K562 (cell line): Measurements from ENCODE around the gene DTNB. TPM values are rescaled to one million over a fixed set of nuclear protein-coding genes. Genes with fewer than 3 reads are reported as not detected.

Source experiments
- ATAC-seq: fragments of 200-7000 bp; cut with Tn5 transposase; 3 replicates; pipeline ENCODE4 v1.9.1; 2020; ENCODE audit warnings: moderate library complexity
- BruUV-seq: library from RNA; stranded (reverse); fragments of 400-500 nt; replicated peaks from 2 replicates; lab custom pipeline; 2021; lab: Mats Ljungman, UMichigan
- CTCF ChIA-PET: fragments of 300-600 bp; formaldehyde crosslinking; extraction: SDS; loops from one replicate; lab custom pipeline; 2021; ENCODE audit warnings: low intra/inter-chr PET ratio; lab: Yijun Ruan, JAX
- POLR2A ChIA-PET: fragments of 300-600, 350-650 bp; sonication (Branson Sonifier 250); formaldehyde crosslinking; extraction: SDS; loops from one replicate; lab custom pipeline; 2021; ENCODE audit warnings: antibody characterized with exemption, inconsistent platforms; lab: Yijun Ruan, JAX
- DNase-seq, 4 experiments: peaks; one replicate each; pipeline versions ENCODE4 v3.0.0 to v3.0.0-alpha.2; 2011 to 2018; ENCODE audit warnings: low spot score in 3 of 4, mixed read lengths in 3 of 4; ENCODE audit errors: extremely low read depth in 1 of 4
- FAIRE-seq: peaks from 2 replicates; lab custom pipeline; 2011; peaks lifted over from hg19 to GRCh38; lab: Jason Lieb, UNC
- H2AFZ ChIP-seq: 2 replicates; pipeline ENCODE4 v1.6.0; 2011; ENCODE audit warnings: low read depth, low read length, control low read depth, inconsistent platforms
- H3K27ac ChIP-seq: fragments of 200-600 bp; 3 replicates; pipeline ENCODE4 v1.8.0; 2011; ENCODE audit warnings: low read depth, mild to moderate bottlenecking, control low read depth, inconsistent platforms, low read length, moderate library complexity, mixed read lengths; ENCODE audit errors: extremely low read depth
- H3K27me3 ChIP-seq, 2 experiments: fragments of 300-600 bp in 1 of 2; 2 replicates in 1 of 2; 3 replicates in 1 of 2; pipeline versions ENCODE4 v1.6.0 to v1.8.0; 2011; ENCODE audit warnings: inconsistent platforms in 2 of 2, low read length in 2 of 2, mild to moderate bottlenecking in 1 of 2, mixed read lengths in 1 of 2, moderate library complexity in 1 of 2; ENCODE audit not compliant: control insufficient read depth in 2 of 2, insufficient read depth in 2 of 2
- H3K36me3 ChIP-seq: fragments of 300-600 bp; 3 replicates; pipeline ENCODE4 v1.8.0; 2011; ENCODE audit warnings: mild to moderate bottlenecking, low read length, inconsistent platforms; ENCODE audit not compliant: control insufficient read depth, insufficient read depth
- H3K4me1 ChIP-seq, 2 experiments: fragments of 200-600 bp in 1 of 2; replicated peaks in 1 of 2; 2 replicates in 1 of 2; 3 replicates in 1 of 2; pipeline versions ENCODE4 v1.5.1 to v1.8.0; 2011; ENCODE audit warnings: inconsistent platforms in 2 of 2, low read length in 2 of 2, mild to moderate bottlenecking in 1 of 2, mixed read lengths in 1 of 2, moderate library complexity in 1 of 2; ENCODE audit not compliant: control insufficient read depth in 2 of 2, insufficient read depth in 2 of 2
- H3K4me2 ChIP-seq: 2 replicates; pipeline ENCODE4 v1.6.1; 2011; ENCODE audit warnings: low read length, control low read depth, inconsistent platforms, mixed read lengths; ENCODE audit not compliant: insufficient read depth
- H3K4me3 ChIP-seq: fragments of 200-600 bp; sonication (generic), shearing (Covaris generic); 2 replicates; pipeline ENCODE4 v1.5.1; 2016; ENCODE audit warnings: control low read depth, inconsistent platforms
- H3K79me2 ChIP-seq: fragments of 200-600 bp; 3 replicates; pipeline ENCODE4 v1.8.0; 2011; ENCODE audit warnings: low read length, inconsistent platforms; ENCODE audit not compliant: control insufficient read depth, insufficient read depth
- H3K9ac ChIP-seq, 2 experiments: 2 replicates each; pipeline versions ENCODE4 v1.6.0 to v1.6.1; 2011; ENCODE audit warnings: low read depth in 2 of 2, low read length in 2 of 2, control low read depth in 1 of 2, inconsistent platforms in 1 of 2, mild to moderate bottlenecking in 1 of 2, mixed read lengths in 1 of 2; ENCODE audit not compliant: insufficient read depth in 1 of 2
- H3K9me1 ChIP-seq: one replicate; pipeline ENCODE4 v1.6.0; 2011; ENCODE audit warnings: inconsistent platforms, mild to moderate bottlenecking, low read length, moderate library complexity; ENCODE audit not compliant: control insufficient read depth, insufficient read depth
- H3K9me3 ChIP-seq: replicated peaks from 2 replicates; pipeline ENCODE4 v1.5.1; 2011; ENCODE audit warnings: low read depth, low read length, inconsistent platforms; ENCODE audit not compliant: control insufficient read depth, insufficient read depth
- H4K20me1 ChIP-seq: replicated peaks from 2 replicates; pipeline ENCODE4 v1.6.1; 2011; ENCODE audit warnings: low read length, inconsistent platforms, mixed read lengths; ENCODE audit not compliant: control insufficient read depth, insufficient read depth
- BRCA1 ChIP-seq, 2 experiments: fragments of 450-650 bp in 1 of 2; sonication (generic) in 1 of 2; formaldehyde crosslinking in 1 of 2; IDR thresholded peaks; 2 replicates each; pipeline versions ENCODE4 v1.5.0 to v1.6.1; 2017 to 2020; ENCODE audit warnings: mild to moderate bottlenecking in 1 of 2, missing genetic modification reagents in 1 of 2
- KLF1 ChIP-seq: fragments of 450-650 bp; IDR thresholded peaks from 2 replicates; pipeline ENCODE4 v1.6.1; 2016; ENCODE audit warnings: missing genetic modification characterization, missing compliant biosample characterization
- NCOA1 ChIP-seq: fragments of 450-650 bp; IDR thresholded peaks from 2 replicates; pipeline ENCODE4 v1.6.1; 2016; ENCODE audit warnings: low read depth
- XRCC5 ChIP-seq: fragments of 200-400 bp; formaldehyde crosslinking; IDR thresholded peaks from 2 replicates; pipeline ENCODE4 v1.6.1; 2017; ENCODE audit warnings: low read depth, mild to moderate bottlenecking, low read length
- ZNF76 ChIP-seq: fragments of 250-450 bp; sonication (Bioruptor Pico); IDR thresholded peaks from 2 replicates; pipeline ENCODE4 v1.4.0; 2020; ENCODE audit warnings: mild to moderate bottlenecking, moderate library complexity, borderline replicate concordance
- WGBS: fragments of 100-300 bp; shearing (Covaris generic); methylation state at CpG from one replicate; pipeline ENCODE4 v1.1.6; 2016; ENCODE audit warnings: low coverage, mixed read lengths; ENCODE audit not compliant: insufficient coverage; ENCODE audit errors: missing lambda C conversion rate; 5-methylcytosine and 5-hydroxymethylcytosine counted together
- in situ Hi-C: fragments of 300-500 bp; cut with MboI; formaldehyde crosslinking; loops from 4 replicates; pipeline ENCODE4 v1.15.0; 2018; ENCODE audit warnings: inconsistent platforms, mixed read lengths
- intact Hi-C: fragments of 100-400 bp; cut with micrococcal nuclease; formaldehyde crosslinking; loops from 2 replicates; pipeline ENCODE4 v1.14.2; 2022
- polyA plus RNA-seq, 8 experiments: library from polyadenylated mRNA; depleted of rRNA in 4 of 8; stranded (reverse) in 5 of 8; unstranded in 3 of 8; fragments of >200 nt; fragmentation: Nextera tagmentation in 2 of 8; fragmentation: Illumina TruSeq in 1 of 8; extraction: Ambion mirVana in 2 of 8; extraction: Trizol in 1 of 8; gene quantifications; 2 replicates each; pipeline versions ENCODE4 v1.2.1 to v1.2.3, GENCODE V29; 2011 to 2014; ENCODE audit warnings: inconsistent platforms in 1 of 8, missing spikeins in 1 of 8
- total RNA-seq, 7 experiments: library from RNA; depleted of rRNA in 6 of 7; stranded (reverse); fragments of >200 nt in 6 of 7; fragmentation: Illumina TruSeq in 2 of 7; extraction: Trizol in 2 of 7; gene quantifications; 2 replicates each; pipeline versions ENCODE4 v1.2.1 to v1.2.3, GENCODE V29; 2011 to 2021; ENCODE audit warnings: low replicate concordance in 1 of 7
- TF ChIP-seq, protein P1 (sequence below): fragments of 450-650 bp; IDR thresholded peaks from 2 replicates; pipeline ENCODE4 v1.6.1; 2014; ENCODE audit warnings: low read depth, mild to moderate bottlenecking, moderate library complexity, borderline replicate concordance
- TF ChIP-seq, protein P2 (sequence below): sonication (generic); formaldehyde crosslinking; IDR thresholded peaks from 2 replicates; pipeline ENCODE4 v1.8.0; 2022; ENCODE audit warnings: mild to moderate bottlenecking, missing genetic modification reagents

The DTNB gene
- total and polyA plus RNA-seq, 9 of the 15 experiments (the other 6 are each of a cell fraction or from before 2014, with no cell fraction given): 0.18 to 2.0 (median 0.77) TPM; not detected in 2

DNA sequence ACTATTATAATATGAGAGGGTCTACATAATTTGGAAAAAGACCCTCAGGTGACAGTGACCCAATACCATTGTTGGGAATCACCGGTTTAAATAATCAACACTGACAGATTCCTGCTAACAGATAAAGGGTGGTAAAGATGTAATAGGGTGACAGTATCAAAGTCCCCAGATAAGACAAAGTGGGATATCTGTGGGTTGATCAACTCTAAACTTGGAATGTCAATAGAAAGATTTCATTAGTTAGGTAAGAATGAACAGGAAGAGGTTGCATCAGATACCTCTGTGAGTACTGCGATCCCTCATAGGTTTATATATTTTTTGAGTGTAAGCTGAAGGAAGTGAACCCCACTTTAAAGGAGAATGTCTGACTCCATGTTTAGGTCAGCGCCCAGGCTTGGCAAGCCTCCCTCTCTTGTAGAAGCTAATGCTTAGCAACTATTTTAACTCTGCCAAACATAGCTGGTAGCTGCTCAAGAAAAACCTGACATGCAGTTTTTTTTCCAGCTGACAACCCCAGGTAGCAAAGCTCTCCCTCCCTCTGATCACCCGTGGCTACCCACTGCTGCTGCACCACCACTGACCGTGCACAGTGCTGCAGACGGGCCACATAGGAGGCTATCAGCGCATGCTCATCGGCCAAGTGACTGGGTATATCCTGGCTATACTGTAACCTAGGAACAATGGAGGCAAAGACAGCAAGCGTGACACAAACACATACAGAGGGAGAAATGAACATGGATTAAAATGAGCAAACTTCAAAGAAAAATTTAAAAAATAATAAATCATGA, 218.4 kb downstream of the DTNB start:
- no TSS peak for BruUV-seq
- no peak overlapping the region for H3K9ac ChIP-seq
- no peak for DNase-seq
- FAIRE-seq: no peak
- H3K9me3 ChIP-seq: no peaks in the 10 kb centered on the region
- H3K4me1 ChIP-seq: no peaks in the 10 kb centered on the region
- H2AFZ ChIP-seq: no peak overlapping the region
- intact Hi-C loops: no loop called here
- under 1% methylated on average over 9 of the region's 9 CpGs for WGBS
- in situ Hi-C loops: no loop called here
- no peaks in the 10 kb centered on the region for H3K36me3 ChIP-seq
- no peaks in the 10 kb centered on the region for H3K9me1 ChIP-seq
- H3K4me2 ChIP-seq: no peak overlapping the region
- ATAC-seq: no peak
- H3K79me2 ChIP-seq: no peaks in the 10 kb centered on the region
- no peaks in the 10 kb centered on the region for H4K20me1 ChIP-seq
- H3K27me3 ChIP-seq: peaks cover 11 to 20% of the 10 kb centered on the region in 2 experiments; a peak in 4 of 5 replicates
- H3K27ac ChIP-seq: no peak overlapping the region
- ChIA-PET POLR2A (interaction anchor here (0.7 kb wide), 1 partner anchor 325 kb away, joined by 3 read pairs; no protein-coding TSS in a partner anchor), CTCF (no interaction called here)
- no peak overlapping the region for H3K4me3 ChIP-seq
- TF ChIP-seq XRCC5: no peak
- TF ChIP-seq, protein P1, sequence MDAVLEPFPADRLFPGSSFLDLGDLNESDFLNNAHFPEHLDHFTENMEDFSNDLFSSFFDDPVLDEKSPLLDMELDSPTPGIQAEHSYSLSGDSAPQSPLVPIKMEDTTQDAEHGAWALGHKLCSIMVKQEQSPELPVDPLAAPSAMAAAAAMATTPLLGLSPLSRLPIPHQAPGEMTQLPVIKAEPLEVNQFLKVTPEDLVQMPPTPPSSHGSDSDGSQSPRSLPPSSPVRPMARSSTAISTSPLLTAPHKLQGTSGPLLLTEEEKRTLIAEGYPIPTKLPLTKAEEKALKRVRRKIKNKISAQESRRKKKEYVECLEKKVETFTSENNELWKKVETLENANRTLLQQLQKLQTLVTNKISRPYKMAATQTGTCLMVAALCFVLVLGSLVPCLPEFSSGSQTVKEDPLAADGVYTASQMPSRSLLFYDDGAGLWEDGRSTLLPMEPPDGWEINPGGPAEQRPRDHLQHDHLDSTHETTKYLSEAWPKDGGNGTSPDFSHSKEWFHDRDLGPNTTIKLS: no peak
- no peak for TF ChIP-seq NCOA1
- TF ChIP-seq BRCA1 (IDR thresholded peaks at IDR 0.05): no peak
- TF ChIP-seq BRCA1 (CRISPR knock-in tag; IDR thresholded peaks at IDR 0.05): no peak
- TF ChIP-seq ZNF76 (CRISPR knock-in tag): no peak
- TF ChIP-seq KLF1 (tag): no peak
- TF ChIP-seq, protein P2, sequence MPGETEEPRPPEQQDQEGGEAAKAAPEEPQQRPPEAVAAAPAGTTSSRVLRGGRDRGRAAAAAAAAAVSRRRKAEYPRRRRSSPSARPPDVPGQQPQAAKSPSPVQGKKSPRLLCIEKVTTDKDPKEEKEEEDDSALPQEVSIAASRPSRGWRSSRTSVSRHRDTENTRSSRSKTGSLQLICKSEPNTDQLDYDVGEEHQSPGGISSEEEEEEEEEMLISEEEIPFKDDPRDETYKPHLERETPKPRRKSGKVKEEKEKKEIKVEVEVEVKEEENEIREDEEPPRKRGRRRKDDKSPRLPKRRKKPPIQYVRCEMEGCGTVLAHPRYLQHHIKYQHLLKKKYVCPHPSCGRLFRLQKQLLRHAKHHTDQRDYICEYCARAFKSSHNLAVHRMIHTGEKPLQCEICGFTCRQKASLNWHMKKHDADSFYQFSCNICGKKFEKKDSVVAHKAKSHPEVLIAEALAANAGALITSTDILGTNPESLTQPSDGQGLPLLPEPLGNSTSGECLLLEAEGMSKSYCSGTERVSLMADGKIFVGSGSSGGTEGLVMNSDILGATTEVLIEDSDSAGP (CRISPR knock-in tag): no peak
